Measurements from ENCODE around the gene ROR2. TPM values are rescaled to one million over a fixed set of nuclear protein-coding genes. Genes with fewer than 3 reads are reported as not detected.

The ROR2 gene
- total and polyA plus RNA-seq, 2 experiments from 2014 or later: 8.1 to 18.8 TPM

GRCh38 chr9:91783876-91784672, 166.0 kb downstream of the ROR2 start:
- H3K27ac Mint-ChIP-seq: no peak overlapping the region

More at GRCh38 chr9:91783876-91784672, 166.0 kb downstream of the ROR2 start:
- Mint-ChIP-seq H3K4me1 (peaks cover 15% of the 10 kb centered on the region; the same call in 2 of the 3 replicates), H3K9me3 (peaks cover 6% of the 10 kb centered on the region), H3K4me3 (no peak overlapping the region), H3K27me3 (ENCODE audit: insufficient read depth, low read depth, poor library complexity) (peaks cover 5% of the 10 kb centered on the region), H3K36me3 (ENCODE audit: low read depth) (no peaks in the 10 kb centered on the region; the same call in 2 of the 3 replicates)
- Histone ChIP-seq H2AFZ (no peak overlapping the region), H3K79me2 (replicated peaks; ENCODE audit: insufficient read depth) (no peaks in the 10 kb centered on the region), H3K27me3 (ENCODE audit: insufficient read depth) (no peaks in the 10 kb centered on the region), H3K4me2 (no peak overlapping the region), H3F3A (replicated peaks; ENCODE audit: low read depth) (no peaks in the 10 kb centered on the region), H3K4me1 (ENCODE audit: insufficient read depth) (peaks cover 8% of the 10 kb centered on the region), H3K27ac (ENCODE audit: low read depth) (no peak overlapping the region), H3K4me3 (no peak overlapping the region), H3K36me3 (ENCODE audit: insufficient read depth) (no peaks in the 10 kb centered on the region), H4K20me1 (replicated peaks; ENCODE audit: insufficient read depth) (no peaks in the 10 kb centered on the region), H3K9me2 (ENCODE audit: insufficient read depth) (no peaks in the 10 kb centered on the region)
- no peak for DNase-seq (ENCODE audit: low spot score)
- no peak for ATAC-seq
- TF ChIP-seq CREB1 (CRISPR knock-in tag; IDR thresholded peaks at IDR 0.05; ENCODE audit: low read depth) (no peak), ZNF114 (CRISPR knock-in tag; IDR thresholded peaks at IDR 0.05) (no peak), STAT1 (IDR thresholded peaks at IDR 0.05; ENCODE audit: unreplicated experiment) (no peak), CTCF (conservative IDR thresholded peaks at IDR 0.05; ENCODE audit: low read depth in 2 of 2) (no peak), EZH2 (IDR thresholded peaks at IDR 0.05; ENCODE audit: low read depth, unreplicated experiment) (no peak), ETS1 (IDR thresholded peaks at IDR 0.05) (no peak), ZNF462 (CRISPR knock-in tag; IDR thresholded peaks at IDR 0.05) (no peak), REST (IDR thresholded peaks at IDR 0.05; ENCODE audit: unreplicated experiment) (no peak), ZNF331 (CRISPR knock-in tag; IDR thresholded peaks at IDR 0.05; ENCODE audit: low read depth) (no peak), EZH2phosphoT487 (IDR thresholded peaks at IDR 0.05; ENCODE audit: unreplicated experiment) (no peak), NANOG (IDR thresholded peaks at IDR 0.05; ENCODE audit: borderline replicate concordance) (no peak), JUNB (IDR thresholded peaks at IDR 0.05; ENCODE audit: unreplicated experiment) (no peak)

Measured in GM23338 (cell line).